ENCODE measurements around the gene SMC4. TPM values are rescaled to one million over a fixed set of nuclear protein-coding genes. Genes with fewer than 3 reads are reported as not detected.
A peak's percentile ranks its signal among the peaks of the same experiment; 100 is the strongest.

The SMC4 gene
- total RNA-seq, 1 experiment from 2014 or later: 144 TPM

- peaks cover 36% of the 10 kb centered on the region for H3K4me1 Mint-ChIP-seq
- no peaks in the 10 kb centered on the region for H3K9me3 Mint-ChIP-seq
- DNase-seq (ENCODE audit: low spot score) (no peak), ATAC-seq (no peak)
- POLR2A ChIA-PET: no interaction called here
- CTCF ChIA-PET: interaction anchor here (1.0 kb wide), 1 partner anchor 47 kb away, joined by 3 read pairs; the partner anchor contains the start of gene TRIM59
- TF ChIP-seq ATF3 (CRISPR knock-in tag; conservative IDR thresholded peaks at IDR 0.05): no peak
- no peak for TF ChIP-seq ZBTB21 (CRISPR knock-in tag; IDR thresholded peaks at IDR 0.05; ENCODE audit: borderline replicate concordance)
- TF ChIP-seq, protein P1, sequence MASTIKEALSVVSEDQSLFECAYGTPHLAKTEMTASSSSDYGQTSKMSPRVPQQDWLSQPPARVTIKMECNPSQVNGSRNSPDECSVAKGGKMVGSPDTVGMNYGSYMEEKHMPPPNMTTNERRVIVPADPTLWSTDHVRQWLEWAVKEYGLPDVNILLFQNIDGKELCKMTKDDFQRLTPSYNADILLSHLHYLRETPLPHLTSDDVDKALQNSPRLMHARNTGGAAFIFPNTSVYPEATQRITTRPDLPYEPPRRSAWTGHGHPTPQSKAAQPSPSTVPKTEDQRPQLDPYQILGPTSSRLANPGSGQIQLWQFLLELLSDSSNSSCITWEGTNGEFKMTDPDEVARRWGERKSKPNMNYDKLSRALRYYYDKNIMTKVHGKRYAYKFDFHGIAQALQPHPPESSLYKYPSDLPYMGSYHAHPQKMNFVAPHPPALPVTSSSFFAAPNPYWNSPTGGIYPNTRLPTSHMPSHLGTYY (CRISPR knock-in tag; IDR thresholded peaks at IDR 0.05): no peak
- no peak for TF ChIP-seq CDX4 (CRISPR knock-in tag; IDR thresholded peaks at IDR 0.05; ENCODE audit: borderline replicate concordance)
- no peak for TF ChIP-seq ESRRA (CRISPR knock-in tag; IDR thresholded peaks at IDR 0.05; ENCODE audit: borderline replicate concordance)
- no peak for TF ChIP-seq SOX15 (CRISPR knock-in tag; IDR thresholded peaks at IDR 0.05)
- TF ChIP-seq JUN (CRISPR knock-in tag; IDR thresholded peaks at IDR 0.05): no peak
- H3K27me3 Mint-ChIP-seq (ENCODE audit: low read depth): peaks cover 8% of the 10 kb centered on the region; the same call in 1 of the 2 replicates
- H3K36me3 Mint-ChIP-seq: peaks cover 25% of the 10 kb centered on the region
- H3K27ac Mint-ChIP-seq: 0 out of 2 replicates have a peak overlapping the region, but pooled peaks have one; percentile 34
- peak overlapping the region; percentile 99 for H3K4me3 Mint-ChIP-seq
Observed at GRCh38 chr3:160402221-160403027, 3.0 kb downstream of the SMC4 start.

GRCh38 chr3:160403028-160403545 lies 3.6 kb downstream of the SMC4 start:
- Mint-ChIP-seq H3K36me3 (peaks cover 29% of the 10 kb centered on the region), H3K9me3 (no peaks in the 10 kb centered on the region), H3K27me3 (ENCODE audit: low read depth) (peaks cover 8% of the 10 kb centered on the region; the same call in 1 of the 2 replicates), H3K27ac (peak overlapping the region; percentile 48; the same call in 1 of the 2 replicates), H3K4me3 (peak overlapping the region; percentile 99), H3K4me1 (peaks cover 34% of the 10 kb centered on the region)
- no peak for ATAC-seq
- POLR2A ChIA-PET: no interaction called here
- CTCF ChIA-PET: no interaction called here
- no peak for DNase-seq (ENCODE audit: low spot score)
- TF ChIP-seq ARID4B (CRISPR knock-in tag; IDR thresholded peaks at IDR 0.05; ENCODE audit: borderline replicate concordance) (no peak), CREM (CRISPR knock-in tag; IDR thresholded peaks at IDR 0.05) (no peak), RELA (CRISPR knock-in tag; IDR thresholded peaks at IDR 0.05; ENCODE audit: borderline replicate concordance) (no peak), ATF3 (CRISPR knock-in tag; conservative IDR thresholded peaks at IDR 0.05) (no peak), ZNF416 (CRISPR knock-in tag; IDR thresholded peaks at IDR 0.05) (no peak), MXD4 (CRISPR knock-in tag; IDR thresholded peaks at IDR 0.05; ENCODE audit: borderline replicate concordance) (no peak), GTF2I (CRISPR knock-in tag; conservative IDR thresholded peaks at IDR 0.05) (no peak), TCF7 (CRISPR knock-in tag; IDR thresholded peaks at IDR 0.05; ENCODE audit: low read depth) (no peak), NFYB (CRISPR knock-in tag; conservative IDR thresholded peaks at IDR 0.05; ENCODE audit: low read depth) (no peak)
- TF ChIP-seq, protein P2, sequence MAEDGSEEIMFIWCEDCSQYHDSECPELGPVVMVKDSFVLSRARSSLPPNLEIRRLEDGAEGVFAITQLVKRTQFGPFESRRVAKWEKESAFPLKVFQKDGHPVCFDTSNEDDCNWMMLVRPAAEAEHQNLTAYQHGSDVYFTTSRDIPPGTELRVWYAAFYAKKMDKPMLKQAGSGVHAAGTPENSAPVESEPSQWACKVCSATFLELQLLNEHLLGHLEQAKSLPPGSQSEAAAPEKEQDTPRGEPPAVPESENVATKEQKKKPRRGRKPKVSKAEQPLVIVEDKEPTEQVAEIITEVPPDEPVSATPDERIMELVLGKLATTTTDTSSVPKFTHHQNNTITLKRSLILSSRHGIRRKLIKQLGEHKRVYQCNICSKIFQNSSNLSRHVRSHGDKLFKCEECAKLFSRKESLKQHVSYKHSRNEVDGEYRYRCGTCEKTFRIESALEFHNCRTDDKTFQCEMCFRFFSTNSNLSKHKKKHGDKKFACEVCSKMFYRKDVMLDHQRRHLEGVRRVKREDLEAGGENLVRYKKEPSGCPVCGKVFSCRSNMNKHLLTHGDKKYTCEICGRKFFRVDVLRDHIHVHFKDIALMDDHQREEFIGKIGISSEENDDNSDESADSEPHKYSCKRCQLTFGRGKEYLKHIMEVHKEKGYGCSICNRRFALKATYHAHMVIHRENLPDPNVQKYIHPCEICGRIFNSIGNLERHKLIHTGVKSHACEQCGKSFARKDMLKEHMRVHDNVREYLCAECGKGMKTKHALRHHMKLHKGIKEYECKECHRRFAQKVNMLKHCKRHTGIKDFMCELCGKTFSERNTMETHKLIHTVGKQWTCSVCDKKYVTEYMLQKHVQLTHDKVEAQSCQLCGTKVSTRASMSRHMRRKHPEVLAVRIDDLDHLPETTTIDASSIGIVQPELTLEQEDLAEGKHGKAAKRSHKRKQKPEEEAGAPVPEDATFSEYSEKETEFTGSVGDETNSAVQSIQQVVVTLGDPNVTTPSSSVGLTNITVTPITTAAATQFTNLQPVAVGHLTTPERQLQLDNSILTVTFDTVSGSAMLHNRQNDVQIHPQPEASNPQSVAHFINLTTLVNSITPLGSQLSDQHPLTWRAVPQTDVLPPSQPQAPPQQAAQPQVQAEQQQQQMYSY (CRISPR knock-in tag; IDR thresholded peaks at IDR 0.05): no peak
- TF ChIP-seq, protein P1 (CRISPR knock-in tag; IDR thresholded peaks at IDR 0.05): no peak
- TF ChIP-seq, protein P3, sequence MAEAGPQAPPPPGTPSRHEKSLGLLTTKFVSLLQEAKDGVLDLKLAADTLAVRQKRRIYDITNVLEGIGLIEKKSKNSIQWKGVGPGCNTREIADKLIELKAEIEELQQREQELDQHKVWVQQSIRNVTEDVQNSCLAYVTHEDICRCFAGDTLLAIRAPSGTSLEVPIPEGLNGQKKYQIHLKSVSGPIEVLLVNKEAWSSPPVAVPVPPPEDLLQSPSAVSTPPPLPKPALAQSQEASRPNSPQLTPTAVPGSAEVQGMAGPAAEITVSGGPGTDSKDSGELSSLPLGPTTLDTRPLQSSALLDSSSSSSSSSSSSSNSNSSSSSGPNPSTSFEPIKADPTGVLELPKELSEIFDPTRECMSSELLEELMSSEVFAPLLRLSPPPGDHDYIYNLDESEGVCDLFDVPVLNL (CRISPR knock-in tag; IDR thresholded peaks at IDR 0.05; ENCODE audit: borderline replicate concordance, low read depth): no peak
